HepG2 (cell line): Measurements from ENCODE around the gene KLHL40. TPM values are rescaled to one million over a fixed set of nuclear protein-coding genes. Genes with fewer than 3 reads are reported as not detected.

Source experiments
- ATAC-seq: fragments of 200-7000 bp; cut with Tn5 transposase; 3 replicates; pipeline ENCODE4 v1.9.1; 2020; ENCODE audit warnings: mild to moderate bottlenecking, moderate library complexity
- BruUV-seq: library from RNA; stranded (reverse); fragments of 400-500 nt; replicated peaks from 2 replicates; lab custom pipeline; 2021; lab: Mats Ljungman, UMichigan
- CTCF ChIA-PET: fragments of 300-600 bp; formaldehyde crosslinking; extraction: SDS; loops from one replicate; lab custom pipeline; 2021; ENCODE audit warnings: low total read pairs, inconsistent platforms, low intra/inter-chr PET ratio; lab: Yijun Ruan, JAX
- POLR2A ChIA-PET: fragments of 350-600 bp; sonication (Branson Sonifier 250); formaldehyde crosslinking; loops from one replicate; lab custom pipeline; 2020; ENCODE audit warnings: antibody characterized with exemption, inconsistent platforms; lab: Yijun Ruan, JAX
- DNase-seq: peaks from one replicate; pipeline ENCODE4 v3.0.0-alpha.2; 2015; ENCODE audit warnings: low spot score
- FAIRE-seq: peaks from 3 replicates; lab custom pipeline; 2011; peaks lifted over from hg19 to GRCh38; lab: Jason Lieb, UNC
- H2AFZ ChIP-seq: one replicate; pipeline ENCODE4 v1.6.1; 2011; ENCODE audit warnings: low read length, inconsistent platforms
- H3K27ac ChIP-seq: fragments of 300-600 bp; 3 replicates; pipeline ENCODE4 v1.8.0; 2011; ENCODE audit warnings: mixed run types, mild to moderate bottlenecking, mixed read lengths, low read length, inconsistent platforms; ENCODE audit not compliant: insufficient read depth; ENCODE audit errors: extremely low read length
- H3K27me3 ChIP-seq, 2 experiments: fragments of 200-600 bp in 1 of 2; 2 replicates in 1 of 2; 3 replicates in 1 of 2; pipeline versions ENCODE4 v1.6.0 to v1.8.0; 2011; ENCODE audit warnings: low read length in 2 of 2, mild to moderate bottlenecking in 2 of 2, moderate library complexity in 2 of 2, inconsistent platforms in 1 of 2; ENCODE audit not compliant: insufficient read depth in 2 of 2, control insufficient read depth in 1 of 2
- H3K36me3 ChIP-seq, 2 experiments: fragments of 200-600 bp in 1 of 2; replicated peaks in 1 of 2; 2 replicates in 1 of 2; 3 replicates in 1 of 2; pipeline versions ENCODE4 v1.5.1 to v1.8.0; 2011; ENCODE audit warnings: low read length in 2 of 2, inconsistent platforms in 1 of 2; ENCODE audit not compliant: insufficient read depth in 2 of 2, control insufficient read depth in 1 of 2
- H3K4me1 ChIP-seq: 2 replicates; pipeline ENCODE4 v1.5.1; 2012; ENCODE audit warnings: low read length, inconsistent platforms; ENCODE audit not compliant: insufficient read depth
- H3K4me2 ChIP-seq: 2 replicates; pipeline ENCODE4 v1.6.0; 2011; ENCODE audit warnings: low read depth, low read length, inconsistent platforms
- H3K4me3 ChIP-seq, 3 experiments: fragments of 200-600 bp in 1 of 3; sonication (generic), shearing (Covaris generic) in 1 of 3; replicated peaks in 1 of 3; 2 replicates each; pipeline ENCODE4 v1.5.1; 2011 to 2016; ENCODE audit warnings: low read length in 3 of 3, inconsistent platforms in 2 of 3, low read depth in 2 of 3, mild to moderate bottlenecking in 2 of 3, control low read depth in 1 of 3, mixed read lengths in 1 of 3; ENCODE audit not compliant: insufficient read depth in 1 of 3
- H3K79me2 ChIP-seq: one replicate; pipeline ENCODE4 v1.6.1; 2011; ENCODE audit warnings: low read length, inconsistent platforms; ENCODE audit not compliant: insufficient read depth
- H3K9ac ChIP-seq: 2 replicates; pipeline ENCODE4 v1.6.0; 2011; ENCODE audit warnings: mild to moderate bottlenecking, low read depth, low read length, inconsistent platforms; ENCODE audit not compliant: insufficient read depth
- H3K9me3 ChIP-seq: 2 replicates; pipeline ENCODE4 v1.5.1; 2012; ENCODE audit warnings: mild to moderate bottlenecking, low read length
- H4K20me1 ChIP-seq: 2 replicates; pipeline ENCODE4 v1.6.0; 2011; ENCODE audit warnings: inconsistent platforms, mild to moderate bottlenecking, low read length, moderate library complexity; ENCODE audit not compliant: insufficient read depth
- SMC3 ChIP-seq: IDR thresholded peaks from 2 replicates; pipeline ENCODE4 v1.6.1; 2011; ENCODE audit warnings: low read length, improper control_type of control experiment
- ZNF564 ChIP-seq: sonication (generic); formaldehyde crosslinking; IDR thresholded peaks from 2 replicates; pipeline ENCODE4 v1.8.1; 2023; ENCODE audit warnings: mild to moderate bottlenecking, missing genetic modification reagents
- ZNF672 ChIP-seq: sonication (generic); formaldehyde crosslinking; IDR thresholded peaks from 2 replicates; pipeline ENCODE4 v1.8.1; 2022; ENCODE audit warnings: missing genetic modification reagents
- ZNF773 ChIP-seq: sonication (generic); formaldehyde crosslinking; IDR thresholded peaks from 2 replicates; pipeline ENCODE4 v1.4.0; 2020; ENCODE audit warnings: missing genetic modification reagents, borderline replicate concordance
- WGBS: methylation state at CpG from one replicate; pipeline ENCODE4 v1.1.6; 2017; ENCODE audit warnings: low lambda C conversion rate; 5-methylcytosine and 5-hydroxymethylcytosine counted together
- in situ Hi-C: cut with HindIII; loops from 2 replicates; pipeline ENCODE4 v1.10.0; 2017; ENCODE audit warnings: low pct_unique_long_range_greater_than_20kb; ENCODE audit not compliant: extremely low pct_ligation_motif_present
- intact Hi-C: fragments of 100-400 bp; cut with micrococcal nuclease; formaldehyde crosslinking; loops from one replicate; pipeline ENCODE4 v1.10.0; 2022; ENCODE audit not compliant: unreplicated experiment
- polyA plus RNA-seq, 8 experiments: library from polyadenylated mRNA; depleted of rRNA in 3 of 8; stranded (reverse) in 7 of 8; unstranded in 1 of 8; fragments of >200 nt; fragmentation: Illumina TruSeq in 4 of 8; extraction: Trizol in 4 of 8; gene quantifications; 2 replicates each; pipeline versions ENCODE4 v1.2.1 to v1.2.3, GENCODE V29; 2011 to 2016; ENCODE audit warnings: low read depth in 4 of 8, missing spikeins in 1 of 8, mixed read lengths in 1 of 8; ENCODE audit not compliant: insufficient read depth in 1 of 8
- total RNA-seq, 5 experiments: library from RNA; depleted of rRNA; stranded (reverse); fragments of >200 nt; fragmentation: Illumina TruSeq; extraction: Trizol; gene quantifications; 2 replicates each; pipeline ENCODE4 v1.2.3, GENCODE V29; 2016; ENCODE audit warnings: low read depth in 1 of 5
- TF ChIP-seq, protein P1 (sequence below): sonication (generic); formaldehyde crosslinking; conservative IDR thresholded peaks from 2 replicates; pipeline ENCODE4 v1.5.0; 2020; ENCODE audit warnings: missing genetic modification reagents
- TF ChIP-seq, protein P2 (sequence below): sonication (generic); formaldehyde crosslinking; IDR thresholded peaks from 2 replicates; pipeline ENCODE4 v1.4.0; 2020; ENCODE audit warnings: missing genetic modification reagents
- TF ChIP-seq, protein P3 (sequence below): sonication (generic); formaldehyde crosslinking; IDR thresholded peaks from 2 replicates; pipeline ENCODE4 v1.5.0; 2020; ENCODE audit warnings: missing genetic modification reagents

The KLHL40 gene
- total and polyA plus RNA-seq, 2 of the 13 experiments (the other 11 are each of a cell fraction or from before 2014, with no cell fraction given), result not detected

DNA sequence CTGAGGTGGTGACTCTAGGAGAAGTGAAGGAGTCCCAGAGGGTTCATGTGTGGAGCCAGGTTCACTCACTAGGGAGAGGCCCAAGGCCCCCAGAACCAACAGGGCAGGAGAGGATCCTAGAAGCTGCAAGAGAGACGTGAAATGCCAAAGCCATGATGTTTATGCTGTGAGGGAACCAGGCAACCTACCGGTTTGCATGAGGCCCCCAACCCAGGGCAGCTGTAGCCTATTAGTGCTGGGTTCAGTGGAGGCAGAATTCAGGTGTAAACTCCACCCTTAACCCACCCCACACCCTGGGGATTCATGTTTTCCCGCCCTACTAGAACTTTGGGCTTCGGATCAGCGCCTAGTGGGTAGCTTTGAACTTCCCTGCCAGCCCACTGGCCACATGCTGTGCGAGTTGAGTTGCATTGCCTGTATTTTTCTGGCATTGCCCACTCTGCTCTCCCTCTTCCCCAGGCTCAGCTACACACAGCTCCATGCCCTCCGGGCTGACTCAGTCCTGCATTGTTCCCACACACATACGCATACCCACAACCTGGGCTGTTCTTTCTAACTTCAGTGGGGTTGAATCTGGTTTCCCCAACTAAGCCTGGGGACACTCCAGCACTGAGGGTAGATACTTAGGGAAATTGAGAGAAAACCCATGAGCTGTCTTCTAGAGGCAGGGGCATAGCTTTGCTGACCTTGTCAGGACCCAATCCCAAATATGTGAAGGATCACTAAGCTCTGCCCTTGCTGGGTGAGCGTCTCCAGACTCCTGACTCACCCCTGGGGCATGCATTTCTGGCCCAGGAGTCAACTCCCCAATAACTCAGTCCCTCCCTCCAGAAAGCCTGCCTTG lies 33.9 kb upstream of the KLHL40 start:
- peaks cover 8 to 10% of the 10 kb centered on the region in 2 experiments; a peak in 4 of 5 replicates for H3K36me3 ChIP-seq
- no peaks in the 10 kb centered on the region for H3K27me3 ChIP-seq
- H3K9ac ChIP-seq, result no peak overlapping the region
- H3K79me2 ChIP-seq, result peaks cover 7% of the 10 kb centered on the region
- TF ChIP-seq ZNF773 (CRISPR knock-in tag) (no peak), ZNF672 (CRISPR knock-in tag) (no peak), SMC3 (no peak), ZNF564 (CRISPR knock-in tag) (no peak)
- TF ChIP-seq, protein P1, sequence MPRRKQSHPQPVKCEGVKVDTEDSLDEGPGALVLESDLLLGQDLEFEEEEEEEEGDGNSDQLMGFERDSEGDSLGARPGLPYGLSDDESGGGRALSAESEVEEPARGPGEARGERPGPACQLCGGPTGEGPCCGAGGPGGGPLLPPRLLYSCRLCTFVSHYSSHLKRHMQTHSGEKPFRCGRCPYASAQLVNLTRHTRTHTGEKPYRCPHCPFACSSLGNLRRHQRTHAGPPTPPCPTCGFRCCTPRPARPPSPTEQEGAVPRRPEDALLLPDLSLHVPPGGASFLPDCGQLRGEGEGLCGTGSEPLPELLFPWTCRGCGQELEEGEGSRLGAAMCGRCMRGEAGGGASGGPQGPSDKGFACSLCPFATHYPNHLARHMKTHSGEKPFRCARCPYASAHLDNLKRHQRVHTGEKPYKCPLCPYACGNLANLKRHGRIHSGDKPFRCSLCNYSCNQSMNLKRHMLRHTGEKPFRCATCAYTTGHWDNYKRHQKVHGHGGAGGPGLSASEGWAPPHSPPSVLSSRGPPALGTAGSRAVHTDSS (CRISPR knock-in tag), result no peak
- TF ChIP-seq, protein P2, sequence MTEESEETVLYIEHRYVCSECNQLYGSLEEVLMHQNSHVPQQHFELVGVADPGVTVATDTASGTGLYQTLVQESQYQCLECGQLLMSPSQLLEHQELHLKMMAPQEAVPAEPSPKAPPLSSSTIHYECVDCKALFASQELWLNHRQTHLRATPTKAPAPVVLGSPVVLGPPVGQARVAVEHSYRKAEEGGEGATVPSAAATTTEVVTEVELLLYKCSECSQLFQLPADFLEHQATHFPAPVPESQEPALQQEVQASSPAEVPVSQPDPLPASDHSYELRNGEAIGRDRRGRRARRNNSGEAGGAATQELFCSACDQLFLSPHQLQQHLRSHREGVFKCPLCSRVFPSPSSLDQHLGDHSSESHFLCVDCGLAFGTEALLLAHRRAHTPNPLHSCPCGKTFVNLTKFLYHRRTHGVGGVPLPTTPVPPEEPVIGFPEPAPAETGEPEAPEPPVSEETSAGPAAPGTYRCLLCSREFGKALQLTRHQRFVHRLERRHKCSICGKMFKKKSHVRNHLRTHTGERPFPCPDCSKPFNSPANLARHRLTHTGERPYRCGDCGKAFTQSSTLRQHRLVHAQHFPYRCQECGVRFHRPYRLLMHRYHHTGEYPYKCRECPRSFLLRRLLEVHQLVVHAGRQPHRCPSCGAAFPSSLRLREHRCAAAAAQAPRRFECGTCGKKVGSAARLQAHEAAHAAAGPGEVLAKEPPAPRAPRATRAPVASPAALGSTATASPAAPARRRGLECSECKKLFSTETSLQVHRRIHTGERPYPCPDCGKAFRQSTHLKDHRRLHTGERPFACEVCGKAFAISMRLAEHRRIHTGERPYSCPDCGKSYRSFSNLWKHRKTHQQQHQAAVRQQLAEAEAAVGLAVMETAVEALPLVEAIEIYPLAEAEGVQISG (CRISPR knock-in tag), result no peak
- TF ChIP-seq, protein P3, sequence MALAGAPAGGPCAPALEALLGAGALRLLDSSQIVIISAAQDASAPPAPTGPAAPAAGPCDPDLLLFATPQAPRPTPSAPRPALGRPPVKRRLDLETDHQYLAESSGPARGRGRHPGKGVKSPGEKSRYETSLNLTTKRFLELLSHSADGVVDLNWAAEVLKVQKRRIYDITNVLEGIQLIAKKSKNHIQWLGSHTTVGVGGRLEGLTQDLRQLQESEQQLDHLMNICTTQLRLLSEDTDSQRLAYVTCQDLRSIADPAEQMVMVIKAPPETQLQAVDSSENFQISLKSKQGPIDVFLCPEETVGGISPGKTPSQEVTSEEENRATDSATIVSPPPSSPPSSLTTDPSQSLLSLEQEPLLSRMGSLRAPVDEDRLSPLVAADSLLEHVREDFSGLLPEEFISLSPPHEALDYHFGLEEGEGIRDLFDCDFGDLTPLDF, result no peak
- DNase-seq (no peak), FAIRE-seq (no peak), ATAC-seq (no peak)
- H4K20me1 ChIP-seq, result no peaks in the 10 kb centered on the region
- intact Hi-C loops (loop anchor here (5.0 kb wide), 3 partner anchors 81 to 181 kb away; no protein-coding TSS in a partner anchor), in situ Hi-C loops (loop anchor here (5.0 kb wide), 1 partner anchor 96 kb away; no protein-coding TSS in a partner anchor)
- WGBS, result 92% methylated on average over 7 of the region's 9 CpGs
- H3K4me2 ChIP-seq, result no peak overlapping the region
- H3K27ac ChIP-seq, result no peak overlapping the region
- no peak overlapping the region for H3K4me3 ChIP-seq
- ChIA-PET CTCF (no interaction called here), POLR2A (interaction anchor here (0.8 to 1.7 kb wide), 3 partner anchors 51 to 105 kb away, joined by 3 to 8 read pairs (median 4); partner anchors contain the start of genes NKTR and SS18L2)
- no TSS peak for BruUV-seq
- H3K4me1 ChIP-seq, result peaks cover 45% of the 10 kb centered on the region
- no peaks in the 10 kb centered on the region for H3K9me3 ChIP-seq
- no peak overlapping the region for H2AFZ ChIP-seq
